ENCODE measurements around the gene MYH7B. TPM values are rescaled to one million over a fixed set of nuclear protein-coding genes. Genes with fewer than 3 reads are reported as not detected.

The MYH7B gene
- total RNA-seq, 2 donors from 2014 or later, result 0.69 to 1.5 TPM

DNA sequence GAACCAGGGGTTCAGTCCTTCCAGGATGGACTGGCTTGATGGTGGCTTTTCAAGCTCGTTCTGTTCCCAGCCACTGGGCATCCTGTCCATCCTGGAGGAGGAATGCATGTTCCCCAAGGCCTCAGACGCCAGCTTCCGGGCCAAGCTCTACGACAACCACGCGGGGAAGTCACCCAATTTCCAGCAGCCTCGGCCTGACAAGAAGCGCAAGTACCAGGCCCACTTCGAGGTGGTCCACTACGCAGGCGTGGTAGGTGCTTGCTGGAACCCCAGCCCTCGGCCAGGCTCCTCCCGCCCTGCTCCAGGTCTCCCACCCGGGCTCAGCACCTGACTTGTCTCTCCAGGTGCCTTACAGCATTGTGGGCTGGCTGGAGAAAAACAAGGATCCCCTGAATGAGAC is 34.0 kb downstream of the MYH7B start:
- H3K27me3 ChIP-seq, result no peaks in the 10 kb centered on the region
- H3K27ac ChIP-seq, result no peak overlapping the region
- TF ChIP-seq, protein P1, sequence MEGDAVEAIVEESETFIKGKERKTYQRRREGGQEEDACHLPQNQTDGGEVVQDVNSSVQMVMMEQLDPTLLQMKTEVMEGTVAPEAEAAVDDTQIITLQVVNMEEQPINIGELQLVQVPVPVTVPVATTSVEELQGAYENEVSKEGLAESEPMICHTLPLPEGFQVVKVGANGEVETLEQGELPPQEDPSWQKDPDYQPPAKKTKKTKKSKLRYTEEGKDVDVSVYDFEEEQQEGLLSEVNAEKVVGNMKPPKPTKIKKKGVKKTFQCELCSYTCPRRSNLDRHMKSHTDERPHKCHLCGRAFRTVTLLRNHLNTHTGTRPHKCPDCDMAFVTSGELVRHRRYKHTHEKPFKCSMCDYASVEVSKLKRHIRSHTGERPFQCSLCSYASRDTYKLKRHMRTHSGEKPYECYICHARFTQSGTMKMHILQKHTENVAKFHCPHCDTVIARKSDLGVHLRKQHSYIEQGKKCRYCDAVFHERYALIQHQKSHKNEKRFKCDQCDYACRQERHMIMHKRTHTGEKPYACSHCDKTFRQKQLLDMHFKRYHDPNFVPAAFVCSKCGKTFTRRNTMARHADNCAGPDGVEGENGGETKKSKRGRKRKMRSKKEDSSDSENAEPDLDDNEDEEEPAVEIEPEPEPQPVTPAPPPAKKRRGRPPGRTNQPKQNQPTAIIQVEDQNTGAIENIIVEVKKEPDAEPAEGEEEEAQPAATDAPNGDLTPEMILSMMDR (IDR thresholded peaks at IDR 0.05), result no peak
- no peak for DNase-seq
- H3K4me3 ChIP-seq, result no peak overlapping the region
- H3K4me1 ChIP-seq, result no peaks in the 10 kb centered on the region
- no peaks in the 10 kb centered on the region for H3K36me3 ChIP-seq
- H3K9ac ChIP-seq (ENCODE audit: low read depth in 2 of 2, low read length in 2 of 2), result no peak overlapping the region
- intact Hi-C loops (cut with DNase I), result no loop called here
- no peaks in the 10 kb centered on the region for H3K9me3 ChIP-seq

DNA sequence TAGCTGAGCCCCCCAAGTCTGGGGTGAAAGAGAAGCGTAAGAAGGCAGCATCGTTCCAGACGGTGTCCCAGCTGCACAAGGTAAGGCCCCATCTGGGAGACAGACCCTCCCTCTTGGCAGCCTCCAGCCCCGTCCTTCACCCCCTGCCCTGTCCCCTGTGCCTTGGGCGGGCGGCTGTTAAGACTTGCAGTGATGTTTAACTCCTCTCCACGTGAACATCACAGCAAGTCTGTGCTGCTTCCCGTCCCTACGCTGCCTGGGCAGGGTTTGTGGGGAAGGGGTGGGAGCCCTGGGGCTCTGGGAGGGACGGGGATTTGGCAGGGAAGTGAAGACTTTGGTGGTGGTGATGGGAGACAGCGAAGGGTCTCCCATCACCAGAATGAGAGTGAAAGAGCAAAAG is 34.6 kb downstream of the MYH7B start:
- intact Hi-C loops (cut with DNase I), result no loop called here
- no peaks in the 10 kb centered on the region for H3K9me3 ChIP-seq
- TF ChIP-seq, protein P1 (IDR thresholded peaks at IDR 0.05), result no peak
- H3K4me1 ChIP-seq, result no peaks in the 10 kb centered on the region
- no peak overlapping the region for H3K4me3 ChIP-seq
- no peaks in the 10 kb centered on the region for H3K27me3 ChIP-seq
- no peaks in the 10 kb centered on the region for H3K36me3 ChIP-seq
- H3K9ac ChIP-seq (ENCODE audit: low read depth in 2 of 2, low read length in 2 of 2), result no peak overlapping the region
- no peak overlapping the region for H3K27ac ChIP-seq
- DNase-seq, result no peak

DNA sequence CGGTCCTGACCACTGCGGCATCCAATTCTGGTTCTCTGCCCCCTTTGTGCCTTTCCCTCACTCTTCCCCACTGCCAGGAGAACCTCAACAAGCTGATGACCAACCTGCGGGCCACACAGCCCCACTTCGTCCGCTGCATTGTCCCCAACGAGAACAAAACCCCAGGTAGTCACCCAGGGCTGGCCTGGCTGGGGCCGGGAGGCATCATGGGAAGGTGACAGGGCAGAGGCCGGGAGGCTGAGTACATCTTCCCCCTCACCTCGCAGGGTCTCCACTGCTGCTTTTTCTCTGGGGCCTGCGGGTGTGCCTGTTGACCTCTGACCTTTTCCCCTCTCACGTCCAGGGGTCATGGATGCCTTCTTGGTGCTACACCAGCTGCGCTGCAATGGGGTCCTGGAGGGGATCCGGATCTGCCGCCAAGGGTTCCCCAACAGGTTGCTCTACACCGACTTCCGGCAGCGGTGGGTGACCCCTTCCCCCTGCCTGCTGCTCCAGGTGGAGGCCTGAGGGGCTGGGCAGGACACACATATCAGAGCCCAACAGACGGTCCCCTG is 35.1 kb downstream of the MYH7B start:
- Histone ChIP-seq H3K9me3 (no peaks in the 10 kb centered on the region), H3K9ac (ENCODE audit: low read depth in 2 of 2, low read length in 2 of 2) (no peak overlapping the region), H3K4me3 (no peak overlapping the region), H3K27me3 (no peaks in the 10 kb centered on the region), H3K4me1 (no peaks in the 10 kb centered on the region), H3K36me3 (no peaks in the 10 kb centered on the region), H3K27ac (no peak overlapping the region)
- intact Hi-C loops (cut with DNase I), result no loop called here
- DNase-seq, result no peak
- TF ChIP-seq, protein P1 (IDR thresholded peaks at IDR 0.05), result no peak

DNA sequence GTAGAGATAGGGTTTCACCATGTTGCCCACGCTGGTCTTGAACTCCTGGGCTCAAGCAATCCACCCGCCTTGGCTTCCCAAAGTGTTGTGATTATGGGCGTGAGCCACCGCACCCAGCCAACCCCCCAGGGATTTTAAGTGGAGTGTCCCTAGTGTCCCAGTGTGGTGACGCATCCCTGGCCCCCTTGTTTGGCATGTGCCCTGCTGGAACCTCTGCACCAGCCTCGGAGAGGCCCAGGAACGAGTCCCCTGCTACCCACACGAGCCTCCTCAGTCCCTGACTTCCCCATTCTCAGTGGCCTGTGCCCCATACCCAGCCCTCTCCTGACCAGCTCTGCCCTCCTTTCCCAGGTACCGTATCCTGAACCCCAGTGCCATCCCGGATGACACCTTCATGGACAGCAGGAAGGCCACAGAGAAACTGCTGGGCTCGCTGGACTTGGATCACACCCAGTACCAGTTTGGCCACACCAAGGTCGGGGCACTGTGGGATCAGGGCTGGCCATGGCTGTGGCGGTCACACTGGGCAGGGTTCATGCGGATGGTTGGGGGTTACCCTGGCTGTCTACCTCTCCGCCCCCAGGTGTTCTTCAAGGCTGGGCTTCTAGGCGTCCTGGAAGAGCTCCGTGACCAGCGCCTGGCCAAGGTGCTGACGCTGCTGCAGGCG is 37.2 kb downstream of the MYH7B start:
- Histone ChIP-seq H3K4me1 (no peaks in the 10 kb centered on the region), H3K4me3 (no peak overlapping the region), H3K9me3 (no peaks in the 10 kb centered on the region), H3K36me3 (no peaks in the 10 kb centered on the region), H3K9ac (ENCODE audit: low read depth in 2 of 2, low read length in 2 of 2) (no peak overlapping the region), H3K27ac (no peak overlapping the region), H3K27me3 (no peaks in the 10 kb centered on the region)
- DNase-seq, result no peak
- TF ChIP-seq, protein P1 (IDR thresholded peaks at IDR 0.05), result no peak
- intact Hi-C loops (cut with DNase I), result no loop called here

DNA sequence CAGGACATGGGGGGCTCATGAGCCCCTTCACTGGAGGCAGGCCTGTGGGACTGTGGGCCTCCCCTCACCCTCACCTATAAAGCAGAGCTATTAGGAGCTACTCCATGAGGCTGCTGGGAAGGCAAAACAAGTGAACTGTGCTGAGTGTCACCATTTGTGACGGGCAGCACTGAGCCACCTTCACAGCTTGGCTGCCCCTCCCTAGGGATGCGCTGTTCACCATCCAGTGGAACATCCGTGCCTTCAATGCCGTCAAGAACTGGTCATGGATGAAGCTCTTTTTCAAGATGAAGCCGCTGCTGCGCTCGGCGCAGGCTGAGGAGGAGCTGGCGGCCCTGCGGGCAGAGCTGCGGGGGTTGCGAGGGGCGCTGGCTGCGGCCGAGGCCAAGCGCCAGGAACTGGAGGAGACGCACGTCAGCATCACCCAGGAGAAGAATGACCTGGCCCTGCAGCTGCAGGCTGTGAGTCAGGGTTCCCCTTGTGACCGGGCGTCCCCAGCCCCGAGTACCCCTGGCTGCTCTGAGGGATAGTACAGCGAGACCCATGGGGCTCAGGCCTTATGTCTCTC is 38.4 kb downstream of the MYH7B start:
- DNase-seq, result no peak
- H3K27me3 ChIP-seq, result no peaks in the 10 kb centered on the region
- TF ChIP-seq, protein P1 (IDR thresholded peaks at IDR 0.05), result no peak
- no peak overlapping the region for H3K4me3 ChIP-seq
- H3K4me1 ChIP-seq, result no peaks in the 10 kb centered on the region
- intact Hi-C loops (cut with DNase I), result no loop called here
- no peaks in the 10 kb centered on the region for H3K9me3 ChIP-seq
- no peaks in the 10 kb centered on the region for H3K36me3 ChIP-seq
- H3K9ac ChIP-seq (ENCODE audit: low read depth in 2 of 2, low read length in 2 of 2), result no peak overlapping the region
- no peak overlapping the region for H3K27ac ChIP-seq
